GM12864 (cell line): ENCODE results near the gene TNN.

Source experiments
- DNase-seq: peaks from one replicate; pipeline ENCODE4 v3.0.0-alpha.2; 2011; ENCODE audit warnings: low read depth
- H3K4me3 ChIP-seq: 2 replicates; pipeline ENCODE4 v1.5.1; 2011; ENCODE audit warnings: mild to moderate bottlenecking, low read depth, low read length, control low read depth
- CTCF ChIP-seq: IDR thresholded peaks from 2 replicates; pipeline ENCODE4 v1.5.1; 2011; ENCODE audit warnings: low read depth, mild to moderate bottlenecking, moderate library complexity, low read length, control low read depth, inconsistent platforms; ENCODE audit errors: missing control alignments

TNN gene

GRCh38 chr1:175078629-175079028 is 11.0 kb downstream of the TNN start:
- no peak for DNase-seq
- no peak for TF ChIP-seq CTCF
- H3K4me3 ChIP-seq = no peak overlapping the region

GRCh38 chr1:175079338-175079737 is 11.7 kb downstream of the TNN start:
- H3K4me3 ChIP-seq = no peak overlapping the region
- DNase-seq = no peak
- TF ChIP-seq CTCF = no peak

- H3K4me3 ChIP-seq = no peak overlapping the region
- DNase-seq = no peak
- no peak for TF ChIP-seq CTCF
Measured at GRCh38 chr1:175080030-175080429, 12.4 kb downstream of the TNN start.

GRCh38 chr1:175081983-175082382 is 14.3 kb downstream of the TNN start:
- no peak for TF ChIP-seq CTCF
- no peak overlapping the region for H3K4me3 ChIP-seq
- DNase-seq = no peak

GRCh38 chr1:175088525-175088951 is 20.9 kb downstream of the TNN start:
- no peak overlapping the region for H3K4me3 ChIP-seq
- TF ChIP-seq CTCF = no peak
- no peak for DNase-seq

- no peak for TF ChIP-seq CTCF
- no peak overlapping the region for H3K4me3 ChIP-seq
- no peak for DNase-seq
Measured at GRCh38 chr1:175089136-175089718, 21.6 kb downstream of the TNN start.

GRCh38 chr1:175090780-175091179 is 23.1 kb downstream of the TNN start:
- H3K4me3 ChIP-seq = no peak overlapping the region
- no peak for TF ChIP-seq CTCF
- no peak for DNase-seq
